GM12891 (cell line): ENCODE data around the gene FLACC1.

Experiments
- PAX5 ChIP-seq: IDR thresholded peaks from 2 replicates; pipeline ENCODE4 v1.6.1; 2011; ENCODE audit warnings: low read length, moderate library complexity, mild to moderate bottlenecking; ENCODE audit not compliant: insufficient read depth, severe bottlenecking
- POLR2A ChIP-seq: IDR thresholded peaks from 2 replicates; pipeline ENCODE4 v1.6.1; 2011; ENCODE audit warnings: low read depth, low read length, control low read depth
- POLR2AphosphoS5 ChIP-seq: IDR thresholded peaks from 2 replicates; pipeline ENCODE4 v1.6.1; 2011; ENCODE audit warnings: low read depth, low read length, control low read depth
- POU2F2 ChIP-seq: IDR thresholded peaks from 2 replicates; pipeline ENCODE4 v1.6.1; 2011; ENCODE audit warnings: low read depth, mild to moderate bottlenecking, control low read depth, low read length, moderate library complexity
- SPI1 ChIP-seq: IDR thresholded peaks from 2 replicates; pipeline ENCODE4 v1.6.1; 2011; ENCODE audit warnings: low read depth, low read length, control low read depth
- TAF1 ChIP-seq: IDR thresholded peaks from 2 replicates; pipeline ENCODE4 v1.6.1; 2011; ENCODE audit warnings: low read depth, low read length, control low read depth

- TF ChIP-seq POLR2AphosphoS5 (no peak), POLR2A (no peak), TAF1 (no peak), PAX5 (no peak), SPI1 (no peak), POU2F2 (no peak)
These were observed at the start of gene FLACC1 for GRCh38 chr2:201357221-201357620.
